Neuronal stem cell (in vitro differentiated cells): ENCODE results near the gene TTN.

Source experiments
- DNase-seq: peaks from one replicate; pipeline ENCODE4 v3.0.0-alpha.2; 2013; ENCODE audit warnings: low spot score
- H2AFZ ChIP-seq: one replicate; pipeline ENCODE4 v1.6.1; 2013; ENCODE audit warnings: mild to moderate bottlenecking, low read length, inconsistent platforms
- H2AK5ac ChIP-seq: 2 replicates; pipeline ENCODE4 v1.6.1; 2013; ENCODE audit warnings: low read depth, mild to moderate bottlenecking, inconsistent platforms, low read length, moderate library complexity, mixed read lengths
- H2BK120ac ChIP-seq: 2 replicates; pipeline ENCODE4 v1.6.1; 2013; ENCODE audit warnings: low read depth, mild to moderate bottlenecking, inconsistent platforms, low read length, moderate library complexity, mixed read lengths
- H2BK12ac ChIP-seq: one replicate; pipeline ENCODE4 v1.6.1; 2013; ENCODE audit warnings: low read length, inconsistent platforms
- H2BK15ac ChIP-seq: 2 replicates; pipeline ENCODE4 v1.6.1; 2013; ENCODE audit warnings: mild to moderate bottlenecking, low read length, inconsistent platforms, mixed read lengths
- H2BK5ac ChIP-seq: one replicate; pipeline ENCODE4 v1.6.1; 2013; ENCODE audit warnings: inconsistent platforms, mild to moderate bottlenecking, low read length, moderate library complexity
- H3K14ac ChIP-seq: one replicate; pipeline ENCODE4 v1.6.1; 2013; ENCODE audit warnings: low read length, inconsistent platforms
- H3K18ac ChIP-seq: 2 replicates; pipeline ENCODE4 v1.6.1; 2013; ENCODE audit warnings: low read length, inconsistent platforms
- H3K23ac ChIP-seq: 2 replicates; pipeline ENCODE4 v1.6.1; 2013; ENCODE audit warnings: low read depth, mild to moderate bottlenecking, mixed read lengths, low read length, inconsistent platforms; ENCODE audit not compliant: poor library complexity
- H3K27ac ChIP-seq: replicated peaks from 3 replicates; pipeline ENCODE4 v1.5.1; 2013; ENCODE audit warnings: low read length, inconsistent platforms
- H3K27me3 ChIP-seq, 3 experiments: 2 replicates each; pipeline ENCODE4 v1.6.1; 2013; ENCODE audit warnings: low read length in 3 of 3, mild to moderate bottlenecking in 2 of 3, inconsistent platforms in 1 of 3, low read depth in 1 of 3, mixed read lengths in 1 of 3, moderate library complexity in 1 of 3; ENCODE audit not compliant: control insufficient read depth in 3 of 3, insufficient read depth in 3 of 3
- H3K36me3 ChIP-seq, 2 donors: replicated peaks in 1 of 2; 2 replicates each; pipeline ENCODE4 v1.6.1; 2013; ENCODE audit warnings: low read length in 2 of 2; ENCODE audit not compliant: control insufficient read depth in 2 of 2, insufficient read depth in 2 of 2
- H3K4ac ChIP-seq: 2 replicates; pipeline ENCODE4 v1.6.1; 2013; ENCODE audit warnings: inconsistent platforms, mild to moderate bottlenecking, low read length, moderate library complexity
- H3K4me1 ChIP-seq, 2 donors: 1 replicate in 1 of 2; 2 replicates in 1 of 2; pipeline ENCODE4 v1.6.1; 2013; ENCODE audit warnings: low read length in 2 of 2, low read depth in 1 of 2; ENCODE audit not compliant: control insufficient read depth in 2 of 2, insufficient read depth in 1 of 2
- H3K4me2 ChIP-seq: one replicate; pipeline ENCODE4 v1.6.1; 2013; ENCODE audit warnings: mild to moderate bottlenecking, low read length, inconsistent platforms; ENCODE audit not compliant: insufficient read depth, poor library complexity, severe bottlenecking
- H3K4me3 ChIP-seq, 2 donors: 2 replicates each; pipeline ENCODE4 v1.5.1; 2013; ENCODE audit warnings: low read length in 2 of 2, mild to moderate bottlenecking in 2 of 2, inconsistent platforms in 1 of 2, moderate library complexity in 1 of 2
- H3K79me1 ChIP-seq: one replicate; pipeline ENCODE4 v1.6.1; 2013; ENCODE audit warnings: low read depth, mild to moderate bottlenecking, inconsistent platforms, low read length, moderate library complexity
- H3K9ac ChIP-seq: one replicate; pipeline ENCODE4 v1.6.1; 2013; ENCODE audit warnings: mild to moderate bottlenecking, low read depth, low read length, inconsistent platforms; ENCODE audit not compliant: poor library complexity
- H3K9me3 ChIP-seq, 2 donors: replicated peaks in 1 of 2; 2 replicates each; pipeline versions ENCODE3 to v1.6.1; 2013; ENCODE audit warnings: low read length in 2 of 2, mild to moderate bottlenecking in 2 of 2, inconsistent platforms in 1 of 2, low read depth in 1 of 2, mixed read lengths in 1 of 2, moderate library complexity in 1 of 2; ENCODE audit not compliant: control insufficient read depth in 2 of 2, insufficient read depth in 1 of 2
- H4K8ac ChIP-seq: one replicate; pipeline ENCODE4 v1.6.1; 2013; ENCODE audit warnings: low read depth, mild to moderate bottlenecking, inconsistent platforms, low read length, moderate library complexity
- H4K91ac ChIP-seq: one replicate; pipeline ENCODE4 v1.6.1; 2013; ENCODE audit warnings: low read length, low read depth, mild to moderate bottlenecking, inconsistent platforms; ENCODE audit not compliant: poor library complexity
- WGBS, 2 donors: extraction: QIAGEN DNeasy Blood & Tissue Kit; methylation state at CpG; one replicate each; pipeline ENCODE4 v1.1.7; 2013; ENCODE audit warnings: missing lambda C conversion rate in 2 of 2, mixed read lengths in 1 of 2; ENCODE audit not compliant: insufficient read length in 2 of 2, insufficient replicate concordance in 1 of 2; ENCODE audit errors: extremely low coverage in 2 of 2; 5-methylcytosine and 5-hydroxymethylcytosine counted together

TTN gene

DNA sequence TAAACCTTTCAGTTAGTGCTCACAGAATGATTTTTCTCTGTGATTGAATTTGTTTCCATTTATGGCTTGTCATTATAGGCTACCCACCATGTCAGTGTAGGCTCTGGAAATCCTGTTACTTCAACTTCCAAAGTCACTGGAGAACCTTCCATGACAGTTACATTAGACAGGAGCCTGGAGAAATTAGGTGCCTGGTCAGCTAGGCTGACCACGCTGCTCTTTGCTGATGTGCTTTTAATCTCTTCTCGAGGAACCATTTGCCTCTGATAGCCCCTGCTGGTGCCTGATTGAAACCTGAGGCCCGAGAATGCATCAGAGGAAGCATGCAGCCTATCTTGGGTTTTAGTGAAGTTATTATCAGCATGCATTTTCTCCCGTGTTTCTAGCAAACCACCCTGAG lies 29.6 kb upstream of the TTN start:
- no peaks in the 10 kb centered on the region for H3K79me1 ChIP-seq
- no peaks in the 10 kb centered on the region for H3K9me3 ChIP-seq
- no peak overlapping the region for H2BK12ac ChIP-seq
- H4K91ac ChIP-seq: no peak overlapping the region
- H3K4ac ChIP-seq: no peak overlapping the region
- no peak overlapping the region for H2BK120ac ChIP-seq
- no peak overlapping the region for H4K8ac ChIP-seq
- no peaks in the 10 kb centered on the region for H3K36me3 ChIP-seq
- no peak overlapping the region for H3K23ac ChIP-seq
- no peak overlapping the region for H3K9ac ChIP-seq
- H2AK5ac ChIP-seq: no peak overlapping the region
- H3K18ac ChIP-seq: no peak overlapping the region
- H3K4me2 ChIP-seq: no peak overlapping the region
- no peak overlapping the region for H2BK15ac ChIP-seq
- DNase-seq: no peak
- no peak overlapping the region for H3K4me3 ChIP-seq
- H2AFZ ChIP-seq: peak overlapping the region; percentile 2
- H2BK5ac ChIP-seq: no peak overlapping the region
- H3K27ac ChIP-seq: no peak overlapping the region
- H3K4me1 ChIP-seq: peaks cover 0 to 2% of the 10 kb centered on the region in 2 donors
- H3K14ac ChIP-seq: no peak overlapping the region
- H3K27me3 ChIP-seq: no peaks in the 10 kb centered on the region
- no CpG with 5 or more reads among the region's 4 CpGs for WGBS, 2 donors

DNA sequence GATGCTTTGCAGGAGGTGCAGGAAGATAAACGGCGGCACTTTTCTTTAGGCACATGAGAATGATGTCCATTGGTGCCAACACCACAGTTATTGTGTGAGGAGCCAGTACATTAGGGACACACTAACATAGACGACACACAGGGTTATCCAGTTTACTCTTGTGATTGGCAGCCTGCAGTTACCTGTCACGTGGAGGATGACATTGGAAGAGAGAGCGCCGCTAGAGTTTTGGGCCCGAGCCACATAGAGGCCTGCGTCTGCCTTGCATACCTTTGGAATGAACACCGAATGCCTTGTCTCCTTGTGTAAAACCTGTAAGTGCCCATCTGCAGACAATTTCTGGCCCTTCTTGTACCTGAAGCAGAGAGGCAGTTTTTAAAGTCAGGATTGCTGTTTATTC lies 26.9 kb upstream of the TTN start:
- H4K91ac ChIP-seq: no peak overlapping the region
- no peak overlapping the region for H2AFZ ChIP-seq
- no peak overlapping the region for H4K8ac ChIP-seq
- no peak overlapping the region for H3K18ac ChIP-seq
- no peak overlapping the region for H3K4me3 ChIP-seq
- H3K9me3 ChIP-seq: no peaks in the 10 kb centered on the region
- no peak overlapping the region for H3K23ac ChIP-seq
- no peak overlapping the region for H3K27ac ChIP-seq
- no CpG with 5 or more reads among the region's 9 CpGs for WGBS, 2 donors
- H3K9ac ChIP-seq: no peak overlapping the region
- H3K27me3 ChIP-seq: no peaks in the 10 kb centered on the region
- no peak overlapping the region for H2AK5ac ChIP-seq
- H3K14ac ChIP-seq: no peak overlapping the region
- no peak overlapping the region for H3K4me2 ChIP-seq
- no peaks in the 10 kb centered on the region for H3K36me3 ChIP-seq
- no peak overlapping the region for H2BK5ac ChIP-seq
- H3K79me1 ChIP-seq: no peaks in the 10 kb centered on the region
- no peak overlapping the region for H3K4ac ChIP-seq
- H2BK120ac ChIP-seq: no peak overlapping the region
- H2BK12ac ChIP-seq: no peak overlapping the region
- H3K4me1 ChIP-seq: peaks cover 0 to 2% of the 10 kb centered on the region in 2 donors
- no peak overlapping the region for H2BK15ac ChIP-seq
- no peak for DNase-seq

DNA sequence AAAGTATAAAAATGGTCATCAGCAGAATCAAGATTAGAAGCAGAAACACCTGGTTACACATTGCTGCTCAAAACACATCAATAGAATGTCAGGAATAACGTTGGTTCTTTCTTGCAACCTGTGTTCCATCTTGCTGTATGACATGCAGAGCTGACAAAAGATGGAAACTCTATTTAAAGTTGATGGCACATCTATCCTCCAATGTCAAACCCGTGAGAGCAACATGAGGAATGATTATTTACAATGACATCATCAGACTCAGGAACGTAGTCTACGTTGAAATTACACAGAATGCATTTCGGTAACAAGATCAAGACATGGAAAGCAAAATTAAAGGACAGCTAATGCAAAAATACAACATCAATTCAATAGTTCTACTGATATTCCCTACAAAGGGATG lies 26.2 kb upstream of the TTN start:
- Histone ChIP-seq H3K36me3 (no peaks in the 10 kb centered on the region), H3K27me3 (no peaks in the 10 kb centered on the region), H2BK15ac (no peak overlapping the region), H3K23ac (no peak overlapping the region), H3K4me2 (no peak overlapping the region), H4K91ac (no peak overlapping the region), H3K9ac (no peak overlapping the region), H3K27ac (no peak overlapping the region), H3K14ac (no peak overlapping the region), H4K8ac (no peak overlapping the region), H3K4me3 (no peak overlapping the region), H2BK120ac (no peak overlapping the region), H2AFZ (peak overlapping the region; percentile 45), H2BK12ac (no peak overlapping the region), H3K9me3 (no peaks in the 10 kb centered on the region), H3K79me1 (no peaks in the 10 kb centered on the region), H3K4me1 (peaks cover 0 to 2% of the 10 kb centered on the region in 2 donors), H3K4ac (no peak overlapping the region), H2BK5ac (no peak overlapping the region), H3K18ac (no peak overlapping the region), H2AK5ac (no peak overlapping the region)
- DNase-seq: no peak
- no CpG with 5 or more reads among the region's 5 CpGs for WGBS, 2 donors

DNA sequence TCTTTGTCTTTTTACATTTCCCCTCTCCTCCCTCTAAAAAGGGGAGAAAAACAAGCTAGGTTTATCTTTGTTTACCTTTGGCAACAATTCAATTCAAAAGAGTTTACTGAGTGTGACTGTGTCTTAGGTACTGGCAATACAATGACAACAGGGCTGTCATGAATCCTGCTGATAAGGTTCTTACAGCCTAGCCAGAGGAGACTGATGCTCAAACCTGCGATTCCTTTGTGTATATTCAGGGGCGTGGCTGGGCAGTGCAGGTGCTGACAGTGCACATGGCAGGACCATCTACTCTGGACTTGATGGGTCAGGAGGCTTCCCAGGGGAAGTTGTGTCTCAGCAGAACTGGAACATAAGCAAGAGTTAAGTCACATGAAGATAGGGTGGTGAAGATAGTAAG lies 23.2 kb upstream of the TTN start:
- Histone ChIP-seq H2AK5ac (no peak overlapping the region), H3K18ac (no peak overlapping the region), H3K4me1 (no peaks in the 10 kb centered on the region), H2BK15ac (no peak overlapping the region), H2BK5ac (no peak overlapping the region), H3K9ac (no peak overlapping the region), H3K23ac (no peak overlapping the region), H2AFZ (no peak overlapping the region), H3K36me3 (no peaks in the 10 kb centered on the region), H3K14ac (peak overlapping the region; percentile 82), H3K4me2 (no peak overlapping the region), H3K4me3 (no peak overlapping the region), H3K79me1 (no peaks in the 10 kb centered on the region), H2BK12ac (no peak overlapping the region), H2BK120ac (no peak overlapping the region), H4K8ac (no peak overlapping the region), H3K4ac (no peak overlapping the region), H4K91ac (no peak overlapping the region), H3K27ac (no peak overlapping the region), H3K9me3 (no peaks in the 10 kb centered on the region), H3K27me3 (no peaks in the 10 kb centered on the region)
- DNase-seq: no peak
- WGBS, 2 donors: no CpG with 5 or more reads among the region's 2 CpGs
